Fibroblast of pulmonary artery (primary cell): ENCODE data around the gene EFNB1.

Experiments
- DNase-seq: peaks from one replicate; pipeline ENCODE4 v3.0.0-alpha.2; 2010; ENCODE audit warnings: low read depth
- H3K4me3 ChIP-seq: replicated peaks from 2 replicates; pipeline ENCODE4 v1.5.1; 2011; ENCODE audit warnings: low read depth, mild to moderate bottlenecking, control low read depth, low read length, moderate library complexity
- TF ChIP-seq, protein P1 (sequence below): IDR thresholded peaks from 2 replicates; pipeline ENCODE4 v1.5.1; 2011; ENCODE audit warnings: mild to moderate bottlenecking, control low read depth, low read length, inconsistent platforms; ENCODE audit errors: missing control alignments

EFNB1 gene

GRCh38 chrX:68833855-68834331 is 5.1 kb downstream of the EFNB1 start:
- H3K4me3 ChIP-seq, result no peak overlapping the region
- TF ChIP-seq, protein P1, sequence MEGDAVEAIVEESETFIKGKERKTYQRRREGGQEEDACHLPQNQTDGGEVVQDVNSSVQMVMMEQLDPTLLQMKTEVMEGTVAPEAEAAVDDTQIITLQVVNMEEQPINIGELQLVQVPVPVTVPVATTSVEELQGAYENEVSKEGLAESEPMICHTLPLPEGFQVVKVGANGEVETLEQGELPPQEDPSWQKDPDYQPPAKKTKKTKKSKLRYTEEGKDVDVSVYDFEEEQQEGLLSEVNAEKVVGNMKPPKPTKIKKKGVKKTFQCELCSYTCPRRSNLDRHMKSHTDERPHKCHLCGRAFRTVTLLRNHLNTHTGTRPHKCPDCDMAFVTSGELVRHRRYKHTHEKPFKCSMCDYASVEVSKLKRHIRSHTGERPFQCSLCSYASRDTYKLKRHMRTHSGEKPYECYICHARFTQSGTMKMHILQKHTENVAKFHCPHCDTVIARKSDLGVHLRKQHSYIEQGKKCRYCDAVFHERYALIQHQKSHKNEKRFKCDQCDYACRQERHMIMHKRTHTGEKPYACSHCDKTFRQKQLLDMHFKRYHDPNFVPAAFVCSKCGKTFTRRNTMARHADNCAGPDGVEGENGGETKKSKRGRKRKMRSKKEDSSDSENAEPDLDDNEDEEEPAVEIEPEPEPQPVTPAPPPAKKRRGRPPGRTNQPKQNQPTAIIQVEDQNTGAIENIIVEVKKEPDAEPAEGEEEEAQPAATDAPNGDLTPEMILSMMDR, result no peak
- DNase-seq, result no peak

GRCh38 chrX:68834371-68835103 is 5.7 kb downstream of the EFNB1 start:
- TF ChIP-seq, protein P1, result no peak
- no peak overlapping the region for H3K4me3 ChIP-seq
- DNase-seq, result no peak

- DNase-seq, result no peak
- no peak overlapping the region for H3K4me3 ChIP-seq
- TF ChIP-seq, protein P1, result no peak
Measured at GRCh38 chrX:68835104-68835442, 6.3 kb downstream of the EFNB1 start.

GRCh38 chrX:68835468-68835867 is 6.6 kb downstream of the EFNB1 start:
- no peak overlapping the region for H3K4me3 ChIP-seq
- TF ChIP-seq, protein P1, result no peak
- no peak for DNase-seq

DNA sequence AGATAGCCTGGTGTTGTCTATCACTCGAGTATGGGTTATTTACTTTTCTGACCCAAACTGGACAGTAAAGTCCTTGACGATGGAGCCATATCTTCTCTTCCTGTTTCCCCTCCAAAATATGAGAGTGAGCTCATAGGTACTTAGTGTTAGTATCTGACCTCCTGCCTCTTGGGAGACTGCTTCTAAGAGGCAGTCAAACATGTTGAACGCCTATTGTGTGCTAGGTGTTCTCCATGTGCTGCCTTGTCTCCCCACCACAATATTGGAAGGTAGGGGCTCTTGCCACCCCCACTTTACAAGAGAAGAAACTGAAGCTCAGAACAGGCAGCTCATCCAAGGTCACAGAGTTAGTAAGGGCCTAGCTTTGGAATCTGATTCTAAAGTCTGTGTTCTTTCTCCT is 8.3 kb downstream of the EFNB1 start:
- no peak for DNase-seq
- H3K4me3 ChIP-seq, result no peak overlapping the region
- TF ChIP-seq, protein P1, result no peak

- no peak for DNase-seq
- TF ChIP-seq, protein P1, result no peak
- no peak overlapping the region for H3K4me3 ChIP-seq
Measured at GRCh38 chrX:68838571-68838910, 9.7 kb downstream of the EFNB1 start.

GRCh38 chrX:68839771-68840170 is 10.9 kb downstream of the EFNB1 start:
- TF ChIP-seq, protein P1, result no peak
- no peak overlapping the region for H3K4me3 ChIP-seq
- no peak for DNase-seq
